HEK293 (cell line): ENCODE measurements around the gene BORCS8.

Experiments used
- CTCF ChIA-PET: fragments of 350-600 bp; formaldehyde crosslinking; extraction: SDS; loops from one replicate; lab custom pipeline; 2021; ENCODE audit warnings: antibody characterized with exemption; lab: Yijun Ruan, JAX
- POLR2A ChIA-PET: fragments of 300-600 bp; formaldehyde crosslinking; extraction: SDS; loops from one replicate; lab custom pipeline; 2020; ENCODE audit warnings: antibody characterized with exemption, inconsistent platforms; lab: Yijun Ruan, JAX
- H3K27ac ChIP-seq: fragments of 200-500 bp; sonication (Bioruptor generic); 2 replicates; pipeline ENCODE4 v1.5.1; 2014; ENCODE audit warnings: low read depth, low read length, control low read depth, inconsistent platforms; ENCODE audit errors: extremely low read depth
- H3K36me3 ChIP-seq, 2 experiments: fragments of 200-500 bp in 1 of 2; sonication (Bioruptor generic) in 1 of 2; 1 replicate in 1 of 2; 2 replicates in 1 of 2; pipeline ENCODE4 v1.5.1; 2014 to 2017; ENCODE audit warnings: inconsistent platforms in 2 of 2, low read length in 2 of 2; ENCODE audit not compliant: control insufficient read depth in 2 of 2, insufficient read depth in 1 of 2
- H3K4me1 ChIP-seq: fragments of 200-500 bp; sonication (Bioruptor generic); 2 replicates; pipeline ENCODE4 v1.5.1; 2014; ENCODE audit warnings: mild to moderate bottlenecking, low read length, inconsistent platforms; ENCODE audit not compliant: control insufficient read depth, insufficient read depth
- H3K4me3 ChIP-seq: 2 replicates; pipeline ENCODE4 v1.5.1; 2011; ENCODE audit warnings: low read depth, mild to moderate bottlenecking, control low read depth, low read length, moderate library complexity
- H3K9me3 ChIP-seq: fragments of 200-500 bp; sonication (Bioruptor generic); 2 replicates; pipeline ENCODE4 v1.5.1; 2014; ENCODE audit warnings: low read depth, low read length, inconsistent platforms; ENCODE audit not compliant: control insufficient read depth, insufficient read depth
- EGR2 ChIP-seq: fragments of 450-650 bp; formaldehyde crosslinking; IDR thresholded peaks from 2 replicates; pipeline ENCODE4 v1.5.1; 2016; ENCODE audit warnings: low read depth, missing biosample characterization, missing genetic modification characterization
- FEZF1 ChIP-seq: fragments of 450-650 bp; formaldehyde crosslinking; IDR thresholded peaks from 2 replicates; pipeline ENCODE4 v1.5.1; 2016; ENCODE audit warnings: missing biosample characterization, missing genetic modification characterization
- GLIS1 ChIP-seq: fragments of 450-650 bp; formaldehyde crosslinking; IDR thresholded peaks from 2 replicates; pipeline ENCODE4 v1.5.1; 2016; ENCODE audit warnings: missing biosample characterization, missing genetic modification characterization
- GLIS2 ChIP-seq: fragments of 450-650 bp; formaldehyde crosslinking; IDR thresholded peaks from 2 replicates; pipeline ENCODE4 v1.5.1; 2016; ENCODE audit warnings: missing biosample characterization, missing genetic modification characterization
- SALL2 ChIP-seq: fragments of 450-650 bp; formaldehyde crosslinking; IDR thresholded peaks from 2 replicates; pipeline ENCODE4 v1.5.0; 2017; ENCODE audit warnings: missing biosample characterization, mild to moderate bottlenecking, missing genetic modification characterization, borderline replicate concordance
- SP2 ChIP-seq: fragments of 450-650 bp; formaldehyde crosslinking; IDR thresholded peaks from 2 replicates; pipeline ENCODE4 v1.5.1; 2016; ENCODE audit warnings: missing biosample characterization, missing genetic modification characterization
- SP7 ChIP-seq: fragments of 450-650 bp; formaldehyde crosslinking; IDR thresholded peaks from 2 replicates; pipeline ENCODE4 v1.5.1; 2016; ENCODE audit warnings: missing biosample characterization, missing genetic modification characterization
- TCF7L2 ChIP-seq: IDR thresholded peaks from 2 replicates; pipeline ENCODE4 v1.6.1; 2011; ENCODE audit warnings: low read depth, mild to moderate bottlenecking, inconsistent platforms, low read length, moderate library complexity, borderline replicate concordance
- WT1 ChIP-seq: fragments of 450-650 bp; formaldehyde crosslinking; IDR thresholded peaks from 2 replicates; pipeline ENCODE4 v1.5.1; 2016; ENCODE audit warnings: missing biosample characterization, missing genetic modification characterization
- ZBTB17 ChIP-seq: fragments of 450-650 bp; formaldehyde crosslinking; IDR thresholded peaks from 2 replicates; pipeline ENCODE4 v1.5.1; 2016; ENCODE audit warnings: missing biosample characterization, missing genetic modification characterization
- ZBTB26 ChIP-seq: fragments of 450-650 bp; formaldehyde crosslinking; optimal IDR thresholded peaks from 2 replicates; pipeline ENCODE3; 2016; ENCODE audit warnings: missing biosample characterization, mild to moderate bottlenecking, missing genetic modification characterization
- ZBTB48 ChIP-seq: fragments of 450-650 bp; formaldehyde crosslinking; IDR thresholded peaks from 2 replicates; pipeline ENCODE4 v1.5.1; 2016; ENCODE audit warnings: missing biosample characterization, missing genetic modification characterization
- ZBTB8A ChIP-seq: fragments of 450-650 bp; formaldehyde crosslinking; IDR thresholded peaks from 2 replicates; pipeline ENCODE4 v1.5.1; 2016; ENCODE audit warnings: missing biosample characterization, missing genetic modification characterization
- ZNF10 ChIP-seq: fragments of 450-650 bp; formaldehyde crosslinking; IDR thresholded peaks from 2 replicates; pipeline ENCODE4 v1.5.1; 2017; ENCODE audit warnings: missing biosample characterization, missing genetic modification characterization
- ZNF112 ChIP-seq: fragments of 450-650 bp; formaldehyde crosslinking; IDR thresholded peaks from 2 replicates; pipeline ENCODE4 v1.5.0; 2017; ENCODE audit warnings: missing biosample characterization, missing genetic modification characterization
- ZNF114 ChIP-seq: fragments of 450-650 bp; formaldehyde crosslinking; IDR thresholded peaks from 2 replicates; pipeline ENCODE4 v1.5.0; 2017; ENCODE audit warnings: missing biosample characterization, missing genetic modification characterization
- ZNF16 ChIP-seq: fragments of 450-650 bp; formaldehyde crosslinking; IDR thresholded peaks from 2 replicates; pipeline ENCODE4 v1.5.1; 2016; ENCODE audit warnings: low read depth, missing biosample characterization, missing genetic modification characterization
- ZNF174 ChIP-seq: fragments of 450-650 bp; formaldehyde crosslinking; IDR thresholded peaks from 2 replicates; pipeline ENCODE4 v1.5.0; 2017; ENCODE audit warnings: missing biosample characterization, mild to moderate bottlenecking, missing genetic modification characterization
- ZNF302 ChIP-seq: fragments of 450-650 bp; formaldehyde crosslinking; IDR thresholded peaks from 2 replicates; pipeline ENCODE4 v1.5.1; 2016; ENCODE audit warnings: missing biosample characterization, missing genetic modification characterization, low read depth
- ZNF394 ChIP-seq: fragments of 450-650 bp; formaldehyde crosslinking; IDR thresholded peaks from 2 replicates; pipeline ENCODE4 v1.5.1; 2016; ENCODE audit warnings: missing biosample characterization, missing genetic modification characterization, mild to moderate bottlenecking, moderate library complexity, borderline replicate concordance
- ZNF518A ChIP-seq: fragments of 450-650 bp; formaldehyde crosslinking; conservative IDR thresholded peaks from 2 replicates; pipeline ENCODE4 v1.5.1; 2016; ENCODE audit warnings: low read depth, missing biosample characterization, missing genetic modification characterization
- ZNF571 ChIP-seq: fragments of 450-650 bp; formaldehyde crosslinking; IDR thresholded peaks from 2 replicates; pipeline ENCODE4 v1.5.0; 2017; ENCODE audit warnings: missing biosample characterization, missing genetic modification characterization
- ZNF600 ChIP-seq: fragments of 450-650 bp; formaldehyde crosslinking; IDR thresholded peaks from 2 replicates; pipeline ENCODE4 v1.5.1; 2016; ENCODE audit warnings: missing biosample characterization, missing genetic modification characterization
- ZNF621 ChIP-seq: fragments of 450-650 bp; formaldehyde crosslinking; IDR thresholded peaks from 2 replicates; pipeline ENCODE4 v1.5.1; 2017; ENCODE audit warnings: missing biosample characterization, missing genetic modification characterization
- ZNF701 ChIP-seq: fragments of 450-650 bp; formaldehyde crosslinking; IDR thresholded peaks from 2 replicates; pipeline ENCODE4 v1.5.1; 2016; ENCODE audit warnings: missing biosample characterization, missing genetic modification characterization
- ZNF707 ChIP-seq: fragments of 450-650 bp; formaldehyde crosslinking; IDR thresholded peaks from 2 replicates; pipeline ENCODE4 v1.5.1; 2016; ENCODE audit warnings: missing biosample characterization, missing genetic modification characterization
- ZNF76 ChIP-seq: fragments of 450-650 bp; formaldehyde crosslinking; IDR thresholded peaks from 2 replicates; pipeline ENCODE4; 2016; ENCODE audit warnings: low read depth, missing biosample characterization, missing genetic modification characterization, borderline replicate concordance
- ZNF768 ChIP-seq: fragments of 450-650 bp; formaldehyde crosslinking; IDR thresholded peaks from 2 replicates; pipeline ENCODE4 v1.5.1; 2018; ENCODE audit warnings: missing biosample characterization, mild to moderate bottlenecking, missing genetic modification characterization
- ZNF776 ChIP-seq: fragments of 450-650 bp; formaldehyde crosslinking; IDR thresholded peaks from 2 replicates; pipeline ENCODE4 v1.5.0; 2017; ENCODE audit warnings: missing biosample characterization, missing genetic modification characterization, borderline replicate concordance
- ZNF843 ChIP-seq: fragments of 450-650 bp; formaldehyde crosslinking; IDR thresholded peaks from 2 replicates; pipeline ENCODE4 v1.5.1; 2016; ENCODE audit warnings: missing biosample characterization, missing genetic modification characterization
- ZXDB ChIP-seq: fragments of 450-650 bp; formaldehyde crosslinking; IDR thresholded peaks from 2 replicates; pipeline ENCODE4 v1.5.1; 2016; ENCODE audit warnings: missing biosample characterization, missing genetic modification characterization
- TF ChIP-seq, protein P1 (sequence below): sonication (generic); formaldehyde crosslinking; IDR thresholded peaks from 2 replicates; pipeline ENCODE4 v1.8.1; 2022; ENCODE audit warnings: mild to moderate bottlenecking, moderate library complexity, missing genetic modification reagents

Gene BORCS8

GRCh38 chr19:19138109-19138981, 53.6 kb downstream of the BORCS8 start, which contains the start of gene TMEM161A:
Gene TMEM161A (minus strand): TSS chr19:19138478. CDS start chr19:19138428, 50 bp downstream.
- POLR2A ChIA-PET, result no interaction called here
- H3K4me1 ChIP-seq, result peaks cover 3% of the 10 kb centered on the region; the same call in 1 of the 2 replicates
- H3K27ac ChIP-seq, result peak within 1 kb of the TSS; percentile 64; the same call in 1 of the 2 replicates
- CTCF ChIA-PET, result interaction anchor here (0.7 to 2.0 kb wide), 5 partner anchors 67 to 294 kb away, joined by 3 to 8 read pairs (median 6); no protein-coding TSS in a partner anchor
- peaks cover 0 to 9% of the 10 kb centered on the region in 2 experiments; a peak in 2 of 3 replicates for H3K36me3 ChIP-seq
- H3K4me3 ChIP-seq, result peak within 1 kb of the TSS; percentile 55
- no peaks in the 10 kb centered on the region for H3K9me3 ChIP-seq
- TF ChIP-seq ZNF701 (tag by site-specific recombination), result no peak
- TF ChIP-seq ZBTB8A (tag by site-specific recombination), result no peak
- no peak for TF ChIP-seq ZNF843 (tag by site-specific recombination)
- TF ChIP-seq SALL2 (tag by site-specific recombination), result no peak
- TF ChIP-seq ZNF394, result no peak
- TF ChIP-seq GLIS2 (tag by site-specific recombination), result peak; percentile 34; the same call in 1 of the 2 replicates
- TF ChIP-seq ZBTB26 (tag by site-specific recombination), result peak; percentile 92
- no peak for TF ChIP-seq ZNF302 (tag by site-specific recombination)
- TF ChIP-seq ZNF174 (tag by site-specific recombination), result no peak
- no peak for TF ChIP-seq FEZF1 (tag by site-specific recombination)
- TF ChIP-seq ZNF571 (tag by site-specific recombination), result no peak
- no peak for TF ChIP-seq ZNF518A (tag by site-specific recombination)
- TF ChIP-seq GLIS1 (tag by site-specific recombination), result no peak
- TF ChIP-seq WT1 (tag by site-specific recombination), result no peak
- TF ChIP-seq ZNF600 (tag by site-specific recombination), result no peak
- TF ChIP-seq, protein P1, sequence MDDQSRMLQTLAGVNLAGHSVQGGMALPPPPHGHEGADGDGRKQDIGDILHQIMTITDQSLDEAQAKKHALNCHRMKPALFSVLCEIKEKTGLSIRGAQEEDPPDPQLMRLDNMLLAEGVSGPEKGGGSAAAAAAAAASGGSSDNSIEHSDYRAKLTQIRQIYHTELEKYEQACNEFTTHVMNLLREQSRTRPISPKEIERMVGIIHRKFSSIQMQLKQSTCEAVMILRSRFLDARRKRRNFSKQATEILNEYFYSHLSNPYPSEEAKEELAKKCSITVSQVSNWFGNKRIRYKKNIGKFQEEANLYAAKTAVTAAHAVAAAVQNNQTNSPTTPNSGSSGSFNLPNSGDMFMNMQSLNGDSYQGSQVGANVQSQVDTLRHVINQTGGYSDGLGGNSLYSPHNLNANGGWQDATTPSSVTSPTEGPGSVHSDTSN (CRISPR knock-in tag), result peak; percentile 98
- TF ChIP-seq ZBTB48, result peak; percentile 62; the same call in 1 of the 2 replicates
- TF ChIP-seq ZBTB17 (tag by site-specific recombination), result peak; percentile 64
- TF ChIP-seq ZNF112 (tag by site-specific recombination), result no peak
- TF ChIP-seq ZNF776 (tag by site-specific recombination), result no peak
- peak; percentile 69 for TF ChIP-seq ZXDB (tag by site-specific recombination)
- no peak for TF ChIP-seq ZNF114
- peak; percentile 95 for TF ChIP-seq ZNF16 (tag by site-specific recombination)
- no peak for TF ChIP-seq ZNF10 (tag by site-specific recombination)
- TF ChIP-seq SP7 (tag by site-specific recombination), result 0 out of 2 replicates have a peak, but pooled peaks have one; percentile 22
- peak; percentile 96 for TF ChIP-seq TCF7L2
- TF ChIP-seq SP2 (tag by site-specific recombination), result peak; percentile 89
- peak; percentile 96 for TF ChIP-seq ZNF76 (tag by site-specific recombination)
- TF ChIP-seq ZNF768 (tag by site-specific recombination), result no peak
- no peak for TF ChIP-seq ZNF707
- TF ChIP-seq EGR2 (tag by site-specific recombination), result no peak
- TF ChIP-seq ZNF621 (tag by site-specific recombination), result no peak
